ENCODE data around the gene ELMO1. TPM values are rescaled to one million over a fixed set of nuclear protein-coding genes. Genes with fewer than 3 reads are reported as not detected.

ELMO1 gene
- total and polyA plus RNA-seq, 4 donors = 6.7 to 51.5 (median 14.8) TPM

DNA sequence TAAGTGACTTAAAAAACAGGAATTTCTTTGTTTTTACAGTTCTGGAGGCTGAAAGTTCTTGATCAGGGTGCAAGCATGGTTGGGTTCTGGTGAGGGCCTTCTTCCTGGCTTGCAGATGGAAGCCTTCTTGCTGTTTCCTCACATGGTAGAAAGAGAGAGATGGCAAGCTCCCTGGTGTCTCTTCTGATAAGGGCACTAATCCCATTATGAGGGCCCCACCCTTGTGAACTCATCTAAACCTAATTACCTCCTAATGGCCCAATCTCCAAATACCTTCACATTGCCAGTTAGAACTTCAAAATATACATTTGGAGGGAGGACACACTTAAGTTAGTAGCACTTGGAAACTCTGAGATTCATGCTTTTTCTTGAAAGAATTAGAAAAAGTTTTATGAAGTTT is 410.0 kb downstream of the ELMO1 start:
- H3K36me3 ChIP-seq (ENCODE audit: control insufficient read depth in 4 of 4, insufficient read depth in 3 of 4, low read depth in 1 of 4, low read length in 3 of 4) = peaks cover 0 to 3% (median under 1%) of the 10 kb centered on the region in 4 donors

More for the DNA sequence above, 410.0 kb downstream of the ELMO1 start:
- TF ChIP-seq JUND (IDR thresholded peaks at IDR 0.05) = no peak
- TF ChIP-seq FOXA1 (IDR thresholded peaks at IDR 0.05) = no peak
- no peak for TF ChIP-seq FOXA2 (IDR thresholded peaks at IDR 0.05)
- no peak for TF ChIP-seq EGR1 (IDR thresholded peaks at IDR 0.05; ENCODE audit: low read depth in 2 of 2)
- TF ChIP-seq, protein P1, sequence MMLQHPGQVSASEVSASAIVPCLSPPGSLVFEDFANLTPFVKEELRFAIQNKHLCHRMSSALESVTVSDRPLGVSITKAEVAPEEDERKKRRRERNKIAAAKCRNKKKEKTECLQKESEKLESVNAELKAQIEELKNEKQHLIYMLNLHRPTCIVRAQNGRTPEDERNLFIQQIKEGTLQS (IDR thresholded peaks at IDR 0.05) = no peak
- TF ChIP-seq SP1 (IDR thresholded peaks at IDR 0.05) = no peak
- TF ChIP-seq, protein P2, sequence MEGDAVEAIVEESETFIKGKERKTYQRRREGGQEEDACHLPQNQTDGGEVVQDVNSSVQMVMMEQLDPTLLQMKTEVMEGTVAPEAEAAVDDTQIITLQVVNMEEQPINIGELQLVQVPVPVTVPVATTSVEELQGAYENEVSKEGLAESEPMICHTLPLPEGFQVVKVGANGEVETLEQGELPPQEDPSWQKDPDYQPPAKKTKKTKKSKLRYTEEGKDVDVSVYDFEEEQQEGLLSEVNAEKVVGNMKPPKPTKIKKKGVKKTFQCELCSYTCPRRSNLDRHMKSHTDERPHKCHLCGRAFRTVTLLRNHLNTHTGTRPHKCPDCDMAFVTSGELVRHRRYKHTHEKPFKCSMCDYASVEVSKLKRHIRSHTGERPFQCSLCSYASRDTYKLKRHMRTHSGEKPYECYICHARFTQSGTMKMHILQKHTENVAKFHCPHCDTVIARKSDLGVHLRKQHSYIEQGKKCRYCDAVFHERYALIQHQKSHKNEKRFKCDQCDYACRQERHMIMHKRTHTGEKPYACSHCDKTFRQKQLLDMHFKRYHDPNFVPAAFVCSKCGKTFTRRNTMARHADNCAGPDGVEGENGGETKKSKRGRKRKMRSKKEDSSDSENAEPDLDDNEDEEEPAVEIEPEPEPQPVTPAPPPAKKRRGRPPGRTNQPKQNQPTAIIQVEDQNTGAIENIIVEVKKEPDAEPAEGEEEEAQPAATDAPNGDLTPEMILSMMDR (IDR thresholded peaks at IDR 0.05; ENCODE audit: low read depth, low read length, missing input control) = no peak
- TF ChIP-seq NR2F2 (IDR thresholded peaks at IDR 0.05) = no peak
- TF ChIP-seq GABPA (IDR thresholded peaks at IDR 0.05 in 1 of 2, conservative IDR thresholded peaks at IDR 0.05 in 1 of 2) = no peak
- no peak for TF ChIP-seq TAF1 (conservative IDR thresholded peaks at IDR 0.05)
- TF ChIP-seq REST (IDR thresholded peaks at IDR 0.05) = no peak
- TF ChIP-seq, protein P3, sequence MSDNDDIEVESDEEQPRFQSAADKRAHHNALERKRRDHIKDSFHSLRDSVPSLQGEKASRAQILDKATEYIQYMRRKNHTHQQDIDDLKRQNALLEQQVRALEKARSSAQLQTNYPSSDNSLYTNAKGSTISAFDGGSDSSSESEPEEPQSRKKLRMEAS (IDR thresholded peaks at IDR 0.05) = no peak
- no peak for TF ChIP-seq RXRA (IDR thresholded peaks at IDR 0.05)
- no peak for TF ChIP-seq HNF4G (IDR thresholded peaks at IDR 0.05)
- no peak for TF ChIP-seq RAD21 (IDR thresholded peaks at IDR 0.05)
- no peak for TF ChIP-seq HNF4A (conservative IDR thresholded peaks at IDR 0.05)
- TF ChIP-seq, protein P4, sequence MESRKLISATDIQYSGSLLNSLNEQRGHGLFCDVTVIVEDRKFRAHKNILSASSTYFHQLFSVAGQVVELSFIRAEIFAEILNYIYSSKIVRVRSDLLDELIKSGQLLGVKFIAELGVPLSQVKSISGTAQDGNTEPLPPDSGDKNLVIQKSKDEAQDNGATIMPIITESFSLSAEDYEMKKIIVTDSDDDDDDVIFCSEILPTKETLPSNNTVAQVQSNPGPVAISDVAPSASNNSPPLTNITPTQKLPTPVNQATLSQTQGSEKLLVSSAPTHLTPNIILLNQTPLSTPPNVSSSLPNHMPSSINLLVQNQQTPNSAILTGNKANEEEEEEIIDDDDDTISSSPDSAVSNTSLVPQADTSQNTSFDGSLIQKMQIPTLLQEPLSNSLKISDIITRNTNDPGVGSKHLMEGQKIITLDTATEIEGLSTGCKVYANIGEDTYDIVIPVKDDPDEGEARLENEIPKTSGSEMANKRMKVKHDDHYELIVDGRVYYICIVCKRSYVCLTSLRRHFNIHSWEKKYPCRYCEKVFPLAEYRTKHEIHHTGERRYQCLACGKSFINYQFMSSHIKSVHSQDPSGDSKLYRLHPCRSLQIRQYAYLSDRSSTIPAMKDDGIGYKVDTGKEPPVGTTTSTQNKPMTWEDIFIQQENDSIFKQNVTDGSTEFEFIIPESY (IDR thresholded peaks at IDR 0.05) = no peak
- TF ChIP-seq YY1 (IDR thresholded peaks at IDR 0.05) = no peak
- Histone ChIP-seq H3K9ac (ENCODE audit: low read depth in 1 of 2, low read length in 2 of 2) (no peak overlapping the region), H3K4me1 (ENCODE audit: control insufficient read depth in 4 of 4, insufficient read depth in 4 of 4, low read length in 3 of 4) (no peaks in the 10 kb centered on the region), H3K4me3 (ENCODE audit: low read depth in 1 of 3, low read length in 3 of 3) (no peak overlapping the region), H3K27me3 (ENCODE audit: control insufficient read depth in 4 of 4, insufficient read depth in 4 of 4, low read length in 3 of 4) (no peaks in the 10 kb centered on the region), H3K9me3 (ENCODE audit: control insufficient read depth in 4 of 4, low read length in 3 of 4) (peaks cover 0 to 9% (median 2%) of the 10 kb centered on the region in 4 donors), H3K27ac (ENCODE audit: low read depth in 1 of 2, low read length in 2 of 2) (no peak overlapping the region)
- DNase-seq (ENCODE audit: low spot score) = no peak

Measured in liver (tissue), 9 donors.